ENCODE results near the gene TSEN34.
"Not testable (repeated sequence)": the region's sequence is repeated elsewhere in the genome, so short reads cannot be mapped to it uniquely, and the experiment has no call there.

TSEN34 gene

GRCh38 chr19:54162884-54163283 is 28.2 kb upstream of the TSEN34 start:
- H3K4me3 ChIP-seq (ENCODE audit: low read length): peak overlapping the region; percentile 71

GRCh38 chr19:54164369-54165068 is 26.6 kb upstream of the TSEN34 start:
- peaks cover 9% of the 10 kb centered on the region for H3K4me1 ChIP-seq (ENCODE audit: control insufficient read depth, insufficient read depth, low read length)
- H3K9ac ChIP-seq (ENCODE audit: low read length): no peak overlapping the region
- DNase-seq (ENCODE audit: low read depth): peak; percentile 80
- no peaks in the 10 kb centered on the region for H3K36me3 ChIP-seq (ENCODE audit: control insufficient read depth, insufficient read depth, low read length, severe bottlenecking)
- H3K9me3 ChIP-seq (ENCODE audit: control insufficient read depth, low read length): no peaks in the 10 kb centered on the region
- peaks cover 18% of the 10 kb centered on the region for H3K27me3 ChIP-seq (replicated peaks; ENCODE audit: control insufficient read depth, insufficient read depth, low read length)
- no peak overlapping the region for H3K4me3 ChIP-seq (ENCODE audit: low read length)

More at GRCh38 chr19:54162884-54163283, 28.2 kb upstream of the TSEN34 start:
- Histone ChIP-seq H3K27me3 (replicated peaks; ENCODE audit: control insufficient read depth, insufficient read depth, low read length) (peaks cover 18% of the 10 kb centered on the region), H3K36me3 (ENCODE audit: control insufficient read depth, insufficient read depth, low read length, severe bottlenecking) (peaks cover 4% of the 10 kb centered on the region), H3K9ac (ENCODE audit: low read length) (no peak overlapping the region), H3K4me1 (ENCODE audit: control insufficient read depth, insufficient read depth, low read length) (peaks cover 20% of the 10 kb centered on the region), H3K9me3 (ENCODE audit: control insufficient read depth, low read length) (no peaks in the 10 kb centered on the region)
- DNase-seq (ENCODE audit: low read depth): no peak

- Histone ChIP-seq H3K4me3 (ENCODE audit: low read length) (no peak overlapping the region), H3K36me3 (ENCODE audit: control insufficient read depth, insufficient read depth, low read length, severe bottlenecking) (no peaks in the 10 kb centered on the region), H3K27me3 (replicated peaks; ENCODE audit: control insufficient read depth, insufficient read depth, low read length) (peaks cover 18% of the 10 kb centered on the region), H3K4me1 (ENCODE audit: control insufficient read depth, insufficient read depth, low read length) (peaks cover 7% of the 10 kb centered on the region), H3K9me3 (ENCODE audit: control insufficient read depth, low read length) (no peaks in the 10 kb centered on the region), H3K9ac (ENCODE audit: low read length) (no peak overlapping the region)
- no peak for DNase-seq (ENCODE audit: low read depth)
Observed at GRCh38 chr19:54165222-54165621, 25.9 kb upstream of the TSEN34 start.

GRCh38 chr19:54168174-54168917 is 22.8 kb upstream of the TSEN34 start:
- Histone ChIP-seq H3K9ac (ENCODE audit: low read length) (no peak overlapping the region), H3K9me3 (ENCODE audit: control insufficient read depth, low read length) (no peaks in the 10 kb centered on the region), H3K4me3 (ENCODE audit: low read length) (no peak overlapping the region), H3K4me1 (ENCODE audit: control insufficient read depth, insufficient read depth, low read length) (no peaks in the 10 kb centered on the region), H3K36me3 (ENCODE audit: control insufficient read depth, insufficient read depth, low read length, severe bottlenecking) (no peaks in the 10 kb centered on the region), H3K27me3 (replicated peaks; ENCODE audit: control insufficient read depth, insufficient read depth, low read length) (peaks cover 18% of the 10 kb centered on the region)
- peak; percentile 97 for DNase-seq (ENCODE audit: low read depth)

- no peak overlapping the region for H3K9ac ChIP-seq (ENCODE audit: low read length)
- H3K9me3 ChIP-seq (ENCODE audit: control insufficient read depth, low read length): no peaks in the 10 kb centered on the region
- DNase-seq (ENCODE audit: low read depth): no peak
- H3K4me1 ChIP-seq (ENCODE audit: control insufficient read depth, insufficient read depth, low read length): no peaks in the 10 kb centered on the region
- H3K27me3 ChIP-seq (replicated peaks; ENCODE audit: control insufficient read depth, insufficient read depth, low read length): peaks cover 15% of the 10 kb centered on the region
- no peaks in the 10 kb centered on the region for H3K36me3 ChIP-seq (ENCODE audit: control insufficient read depth, insufficient read depth, low read length, severe bottlenecking)
- no peak overlapping the region for H3K4me3 ChIP-seq (ENCODE audit: low read length)
Observed at GRCh38 chr19:54169149-54169740, 21.9 kb upstream of the TSEN34 start.

- not testable (repeated sequence) for H3K4me1 ChIP-seq (ENCODE audit: control insufficient read depth, insufficient read depth, low read length); H3K36me3 ChIP-seq (ENCODE audit: control insufficient read depth, insufficient read depth, low read length, severe bottlenecking); H3K9ac ChIP-seq (ENCODE audit: low read length); H3K9me3 ChIP-seq (ENCODE audit: control insufficient read depth, low read length); DNase-seq (ENCODE audit: low read depth); H3K4me3 ChIP-seq (ENCODE audit: low read length); H3K27me3 ChIP-seq (replicated peaks; ENCODE audit: control insufficient read depth, insufficient read depth, low read length)
Observed at GRCh38 chr19:54171736-54172431, 19.2 kb upstream of the TSEN34 start.

GRCh38 chr19:54172471-54173358 is 18.4 kb upstream of the TSEN34 start, which contains the start of gene TMC4:
Gene TMC4 (minus strand): TSS chr19:54173160. CDS start chr19:54173117, 43 bp downstream.
- no peak for DNase-seq (ENCODE audit: low read depth)
- no peak within 1 kb of the TSS for H3K4me3 ChIP-seq (ENCODE audit: low read length)
- no peaks in the 10 kb centered on the region for H3K4me1 ChIP-seq (ENCODE audit: control insufficient read depth, insufficient read depth, low read length)
- no peak within 1 kb of the TSS for H3K9ac ChIP-seq (ENCODE audit: low read length)
- H3K9me3 ChIP-seq (ENCODE audit: control insufficient read depth, low read length): no peaks in the 10 kb centered on the region
- peaks cover 3% of the 10 kb centered on the region for H3K36me3 ChIP-seq (ENCODE audit: control insufficient read depth, insufficient read depth, low read length, severe bottlenecking)
- no peaks in the 10 kb centered on the region for H3K27me3 ChIP-seq (replicated peaks; ENCODE audit: control insufficient read depth, insufficient read depth, low read length)

- Histone ChIP-seq H3K9me3 (ENCODE audit: control insufficient read depth, low read length) (no peaks in the 10 kb centered on the region), H3K9ac (ENCODE audit: low read length) (no peak overlapping the region), H3K36me3 (ENCODE audit: control insufficient read depth, insufficient read depth, low read length, severe bottlenecking) (peaks cover 6% of the 10 kb centered on the region), H3K4me3 (ENCODE audit: low read length) (no peak overlapping the region), H3K27me3 (replicated peaks; ENCODE audit: control insufficient read depth, insufficient read depth, low read length) (no peaks in the 10 kb centered on the region), H3K4me1 (ENCODE audit: control insufficient read depth, insufficient read depth, low read length) (no peaks in the 10 kb centered on the region)
- DNase-seq (ENCODE audit: low read depth): no peak
Observed at GRCh38 chr19:54173359-54173699, 17.8 kb upstream of the TSEN34 start.

GRCh38 chr19:54173951-54174834 is 16.9 kb upstream of the TSEN34 start:
- Histone ChIP-seq H3K9me3 (ENCODE audit: control insufficient read depth, low read length) (no peaks in the 10 kb centered on the region), H3K36me3 (ENCODE audit: control insufficient read depth, insufficient read depth, low read length, severe bottlenecking) (peaks cover 9% of the 10 kb centered on the region), H3K4me3 (ENCODE audit: low read length) (no peak overlapping the region), H3K4me1 (ENCODE audit: control insufficient read depth, insufficient read depth, low read length) (no peaks in the 10 kb centered on the region), H3K27me3 (replicated peaks; ENCODE audit: control insufficient read depth, insufficient read depth, low read length) (no peaks in the 10 kb centered on the region), H3K9ac (ENCODE audit: low read length) (no peak overlapping the region)
- no peak for DNase-seq (ENCODE audit: low read depth)

Measured in adipocyte (in vitro differentiated cells).